ENCODE data around the gene HIVEP3. TPM values are rescaled to one million over a fixed set of nuclear protein-coding genes. Genes with fewer than 3 reads are reported as not detected.

HIVEP3 gene
- total and polyA plus RNA-seq, 2 donors = 2.8 to 3.1 TPM

Small RNAs within 50 kb of the gene (small RNA-seq; reads per million reads assigned to genes)
- gene RNA5SP45 = not detected

Other genes with a start within 250 kb of the HIVEP3 start
- gene GUCA2B, start 234.5 kb upstream of the HIVEP3 start, total RNA-seq = not detected
- gene GUCA2B, start 234.5 kb upstream of the HIVEP3 start, polyA plus RNA-seq = not detected
- gene GUCA2A, start 245.8 kb upstream of the HIVEP3 start, total RNA-seq = not detected
- not detected for gene GUCA2A, start 245.8 kb upstream of the HIVEP3 start, polyA plus RNA-seq

All from urinary bladder (tissue), 2 donors.